Endodermal cell (in vitro differentiated cells): ENCODE data around the gene WDR87. TPM values are rescaled to one million over a fixed set of nuclear protein-coding genes. Genes with fewer than 3 reads are reported as not detected.

Source experiments
- DNase-seq: peaks from one replicate; pipeline ENCODE4 v3.0.0-alpha.2; 2017
- H3K27ac ChIP-seq: 2 replicates; pipeline ENCODE4 v1.5.1; 2013; ENCODE audit warnings: mild to moderate bottlenecking, low read depth, low read length, moderate library complexity
- H3K27me3 ChIP-seq: 2 replicates; pipeline ENCODE4 v1.6.1; 2013; ENCODE audit warnings: mild to moderate bottlenecking, low read length, moderate library complexity; ENCODE audit not compliant: insufficient read depth, control insufficient read depth, poor library complexity, severe bottlenecking
- H3K36me3 ChIP-seq: 2 replicates; pipeline ENCODE4 v1.7.0; 2013; ENCODE audit warnings: mild to moderate bottlenecking, low read length, moderate library complexity; ENCODE audit not compliant: control insufficient read depth, insufficient read depth
- H3K4me1 ChIP-seq: one replicate; pipeline ENCODE4 v1.7.0; 2013; ENCODE audit warnings: low read length; ENCODE audit not compliant: control insufficient read depth, insufficient read depth
- H3K4me3 ChIP-seq: 2 replicates; pipeline ENCODE4 v1.5.1; 2013; ENCODE audit warnings: mild to moderate bottlenecking, low read length, moderate library complexity
- H3K9ac ChIP-seq: 2 replicates; pipeline ENCODE4 v1.6.1; 2013; ENCODE audit warnings: mild to moderate bottlenecking, low read length, moderate library complexity; ENCODE audit not compliant: poor library complexity, severe bottlenecking; ENCODE audit errors: extremely low read depth
- H3K9me3 ChIP-seq: 2 replicates; pipeline ENCODE4 v1.6.1; 2013; ENCODE audit warnings: mild to moderate bottlenecking, low read length, moderate library complexity; ENCODE audit not compliant: control insufficient read depth
- H3K27ac Mint-ChIP-seq: 2 replicates; pipeline ENCODE4 v1.8.0; 2020; ENCODE audit warnings: mixed read lengths
- H3K27me3 Mint-ChIP-seq: 2 replicates; pipeline ENCODE4 v1.8.0; 2021; ENCODE audit warnings: mild to moderate bottlenecking, mixed read lengths; ENCODE audit not compliant: insufficient read depth
- H3K36me3 Mint-ChIP-seq: 2 replicates; pipeline ENCODE4 v1.8.0; 2020; ENCODE audit warnings: low read depth, mixed read lengths
- H3K4me1 Mint-ChIP-seq: 2 replicates; pipeline ENCODE4 v1.8.0; 2020; ENCODE audit warnings: mixed read lengths
- H3K4me3 Mint-ChIP-seq: 2 replicates; pipeline ENCODE4 v1.8.0; 2020; ENCODE audit warnings: mild to moderate bottlenecking, moderate library complexity, mixed read lengths
- H3K9me3 Mint-ChIP-seq: 2 replicates; pipeline ENCODE4 v1.8.0; 2020; ENCODE audit warnings: mild to moderate bottlenecking, mixed read lengths
- CTCF ChIP-seq: fragments of 200-600 bp; sonication (generic); conservative IDR thresholded peaks from 2 replicates; pipeline ENCODE4 v1.5.0; 2021; ENCODE audit warnings: antibody characterized with exemption, mild to moderate bottlenecking
- WGBS, 2 experiments: methylation state at CpG; one replicate each; pipeline versions ENCODE4 v1.1.5 to v1.1.7; 2013; ENCODE audit warnings: missing lambda C conversion rate in 2 of 2, mixed read lengths in 1 of 2; ENCODE audit not compliant: insufficient coverage in 1 of 2, insufficient read length in 1 of 2; 5-methylcytosine and 5-hydroxymethylcytosine counted together
- total RNA-seq, 2 donors: library from RNA; stranded (reverse); fragmentation: NEBNext Ultra II Directional in 1 of 2; extraction: Animal tissue kit (Norgen Biotek cat#: 25700) in 1 of 2; gene quantifications; 2 replicates in 1 of 2; 3 replicates in 1 of 2; pipeline ENCODE4 v1.2.1, GENCODE V29; 2021

The WDR87 gene
- total RNA-seq, 2 donors from 2014 or later, result not detected

- no peaks in the 10 kb centered on the region for H3K9me3 Mint-ChIP-seq
- Histone ChIP-seq H3K9me3 (no peaks in the 10 kb centered on the region), H3K27ac (no peak overlapping the region), H3K4me3 (no peak overlapping the region), H3K27me3 (no peaks in the 10 kb centered on the region), H3K9ac (no peak overlapping the region), H3K4me1 (no peaks in the 10 kb centered on the region), H3K36me3 (no peaks in the 10 kb centered on the region)
- no peak for TF ChIP-seq CTCF
- H3K36me3 Mint-ChIP-seq, result no peaks in the 10 kb centered on the region
- no peaks in the 10 kb centered on the region for H3K4me1 Mint-ChIP-seq
- H3K4me3 Mint-ChIP-seq, result no peak overlapping the region
- no peak for DNase-seq
- H3K27me3 Mint-ChIP-seq, result peaks cover 18% of the 10 kb centered on the region
- H3K27ac Mint-ChIP-seq, result no peak overlapping the region
- WGBS, 2 experiments, result 92 to 93% methylated on average over 8 of the region's 8 CpGs
These were observed 10.2 kb downstream of the WDR87 start for GRCh38 chr19:37896180-37896579.

GRCh38 chr19:37893845-37894575, 12.4 kb downstream of the WDR87 start:
- TF ChIP-seq CTCF, result no peak
- Histone ChIP-seq H3K27ac (no peak overlapping the region), H3K9ac (no peak overlapping the region), H3K36me3 (no peaks in the 10 kb centered on the region), H3K4me1 (no peaks in the 10 kb centered on the region), H3K9me3 (no peaks in the 10 kb centered on the region), H3K4me3 (no peak overlapping the region), H3K27me3 (peaks cover 4% of the 10 kb centered on the region)
- DNase-seq, result no peak
- H3K36me3 Mint-ChIP-seq, result no peaks in the 10 kb centered on the region
- no peak overlapping the region for H3K27ac Mint-ChIP-seq
- H3K4me3 Mint-ChIP-seq, result no peak overlapping the region
- H3K27me3 Mint-ChIP-seq, result peaks cover 18% of the 10 kb centered on the region
- no peaks in the 10 kb centered on the region for H3K4me1 Mint-ChIP-seq
- no peaks in the 10 kb centered on the region for H3K9me3 Mint-ChIP-seq
- 89 to 98% methylated on average over 10 to 11 of the region's 11 CpGs for WGBS, 2 experiments

- Histone ChIP-seq H3K27ac (no peak overlapping the region), H3K36me3 (no peaks in the 10 kb centered on the region), H3K4me3 (no peak overlapping the region), H3K9me3 (peaks cover 5% of the 10 kb centered on the region), H3K27me3 (peaks cover 34% of the 10 kb centered on the region), H3K4me1 (no peaks in the 10 kb centered on the region), H3K9ac (no peak overlapping the region)
- Mint-ChIP-seq H3K4me3 (no peak overlapping the region), H3K36me3 (no peaks in the 10 kb centered on the region), H3K27me3 (peaks cover 10% of the 10 kb centered on the region), H3K4me1 (no peaks in the 10 kb centered on the region), H3K9me3 (peaks cover 24% of the 10 kb centered on the region), H3K27ac (no peak overlapping the region)
- WGBS, 2 experiments, result 88 to 93% methylated on average over 1 of the region's 1 CpG
- TF ChIP-seq CTCF, result no peak
- DNase-seq, result no peak
These were observed 19.8 kb downstream of the WDR87 start for GRCh38 chr19:37886571-37886970.
